GM13977 (cell line): Measurements from ENCODE around the gene DAZL.

Source experiments
- DNase-seq: peaks from one replicate; pipeline ENCODE4 v3.0.0; 2012; ENCODE audit warnings: low spot score
- in situ Hi-C: fragments of 300-500 bp; cut with MboI; formaldehyde crosslinking; loops from one replicate; pipeline ENCODE4 v1.12.0; 2022; ENCODE audit warnings: low sequenced_read_pairs, low pct_unique_long_range_greater_than_20kb, mixed read lengths, inconsistent platforms; ENCODE audit not compliant: unreplicated experiment
- TF ChIP-seq, protein P1 (sequence below): IDR thresholded peaks from 2 replicates; pipeline ENCODE4 v1.5.1; 2012; ENCODE audit warnings: mild to moderate bottlenecking, control low read depth; ENCODE audit not compliant: insufficient read depth; ENCODE audit errors: extremely low read depth, missing control alignments

DAZL gene

GRCh38 chr3:16536996-16537395 lies 68.2 kb downstream of the DAZL start:
- TF ChIP-seq, protein P1, sequence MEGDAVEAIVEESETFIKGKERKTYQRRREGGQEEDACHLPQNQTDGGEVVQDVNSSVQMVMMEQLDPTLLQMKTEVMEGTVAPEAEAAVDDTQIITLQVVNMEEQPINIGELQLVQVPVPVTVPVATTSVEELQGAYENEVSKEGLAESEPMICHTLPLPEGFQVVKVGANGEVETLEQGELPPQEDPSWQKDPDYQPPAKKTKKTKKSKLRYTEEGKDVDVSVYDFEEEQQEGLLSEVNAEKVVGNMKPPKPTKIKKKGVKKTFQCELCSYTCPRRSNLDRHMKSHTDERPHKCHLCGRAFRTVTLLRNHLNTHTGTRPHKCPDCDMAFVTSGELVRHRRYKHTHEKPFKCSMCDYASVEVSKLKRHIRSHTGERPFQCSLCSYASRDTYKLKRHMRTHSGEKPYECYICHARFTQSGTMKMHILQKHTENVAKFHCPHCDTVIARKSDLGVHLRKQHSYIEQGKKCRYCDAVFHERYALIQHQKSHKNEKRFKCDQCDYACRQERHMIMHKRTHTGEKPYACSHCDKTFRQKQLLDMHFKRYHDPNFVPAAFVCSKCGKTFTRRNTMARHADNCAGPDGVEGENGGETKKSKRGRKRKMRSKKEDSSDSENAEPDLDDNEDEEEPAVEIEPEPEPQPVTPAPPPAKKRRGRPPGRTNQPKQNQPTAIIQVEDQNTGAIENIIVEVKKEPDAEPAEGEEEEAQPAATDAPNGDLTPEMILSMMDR = no peak
- in situ Hi-C loops = no loop called here

More at GRCh38 chr3:16536996-16537395, 68.2 kb downstream of the DAZL start:
- no peak for DNase-seq
